ENCODE results near the gene CCS. TPM values are rescaled to one million over a fixed set of nuclear protein-coding genes. Genes with fewer than 3 reads are reported as not detected.
"Not testable (repeated sequence)": the region's sequence is repeated elsewhere in the genome, so short reads cannot be mapped to it uniquely, and the experiment has no call there.

CCS gene
- total RNA-seq, 1 experiment from 2014 or later, result 34.2 TPM

- H3K36me3 Mint-ChIP-seq (ENCODE audit: insufficient read depth, unreplicated experiment), result no peaks in the 10 kb centered on the region
- H3K27me3 Mint-ChIP-seq (ENCODE audit: unreplicated experiment), result no peaks in the 10 kb centered on the region
- no TSS peak for BruUV-seq (replicated peaks)
- no peak overlapping the region for H3K4me3 Mint-ChIP-seq (ENCODE audit: low read depth, unreplicated experiment)
- H3K9me3 Mint-ChIP-seq (ENCODE audit: low read depth, unreplicated experiment), result no peaks in the 10 kb centered on the region
- no peak for DNase-seq
- no peak overlapping the region for H3K27ac Mint-ChIP-seq (ENCODE audit: unreplicated experiment)
- intact Hi-C loops (cut with micrococcal nuclease; ENCODE audit: unreplicated experiment), result no loop called here
- no peaks in the 10 kb centered on the region for H3K4me1 Mint-ChIP-seq (ENCODE audit: low read depth, unreplicated experiment)
- no peak for TF ChIP-seq CTCF (IDR thresholded peaks at IDR 0.05; ENCODE audit: unreplicated experiment)
- CTCF ChIA-PET, result interaction anchor here (0.6 kb wide), 1 partner anchor 262 kb away, joined by 3 read pairs; no protein-coding TSS in a partner anchor
Measured at GRCh38 chr11:66604155-66604554, 11.2 kb downstream of the CCS start.

- intact Hi-C loops (cut with micrococcal nuclease; ENCODE audit: unreplicated experiment); CTCF ChIA-PET; H3K27me3 Mint-ChIP-seq (ENCODE audit: unreplicated experiment); H3K4me1 Mint-ChIP-seq (ENCODE audit: low read depth, unreplicated experiment); BruUV-seq (replicated peaks); H3K27ac Mint-ChIP-seq (ENCODE audit: unreplicated experiment); DNase-seq; H3K4me3 Mint-ChIP-seq (ENCODE audit: low read depth, unreplicated experiment); H3K9me3 Mint-ChIP-seq (ENCODE audit: low read depth, unreplicated experiment); H3K36me3 Mint-ChIP-seq (ENCODE audit: insufficient read depth, unreplicated experiment): not testable (repeated sequence)
Measured at GRCh38 chr11:66606608-66607007, 13.6 kb downstream of the CCS start.

- Mint-ChIP-seq H3K27ac (ENCODE audit: unreplicated experiment) (no peak overlapping the region), H3K27me3 (ENCODE audit: unreplicated experiment) (no peaks in the 10 kb centered on the region), H3K4me3 (ENCODE audit: low read depth, unreplicated experiment) (no peak overlapping the region), H3K36me3 (ENCODE audit: insufficient read depth, unreplicated experiment) (no peaks in the 10 kb centered on the region), H3K4me1 (ENCODE audit: low read depth, unreplicated experiment) (no peaks in the 10 kb centered on the region), H3K9me3 (ENCODE audit: low read depth, unreplicated experiment) (no peaks in the 10 kb centered on the region)
- no peak for TF ChIP-seq CTCF (IDR thresholded peaks at IDR 0.05; ENCODE audit: unreplicated experiment)
- DNase-seq, result no peak
- CTCF ChIA-PET, result no interaction called here
- BruUV-seq (replicated peaks), result no TSS peak
- intact Hi-C loops (cut with micrococcal nuclease; ENCODE audit: unreplicated experiment), result no loop called here
Measured at GRCh38 chr11:66607126-66607834, 14.3 kb downstream of the CCS start.

- no peak overlapping the region for H3K4me3 Mint-ChIP-seq (ENCODE audit: low read depth, unreplicated experiment)
- TF ChIP-seq CTCF (IDR thresholded peaks at IDR 0.05; ENCODE audit: unreplicated experiment), result no peak
- H3K9me3 Mint-ChIP-seq (ENCODE audit: low read depth, unreplicated experiment), result no peaks in the 10 kb centered on the region
- CTCF ChIA-PET, result no interaction called here
- peaks cover under 1% of the 10 kb centered on the region for H3K36me3 Mint-ChIP-seq (ENCODE audit: insufficient read depth, unreplicated experiment)
- BruUV-seq (replicated peaks), result no TSS peak
- no peaks in the 10 kb centered on the region for H3K4me1 Mint-ChIP-seq (ENCODE audit: low read depth, unreplicated experiment)
- no peaks in the 10 kb centered on the region for H3K27me3 Mint-ChIP-seq (ENCODE audit: unreplicated experiment)
- no peak overlapping the region for H3K27ac Mint-ChIP-seq (ENCODE audit: unreplicated experiment)
- no peak for DNase-seq
- intact Hi-C loops (cut with micrococcal nuclease; ENCODE audit: unreplicated experiment), result no loop called here
Measured at GRCh38 chr11:66609721-66610617, 17.0 kb downstream of the CCS start.
